Suprapubic skin (tissue), 4 donors: Measurements from ENCODE around the gene CYTH1. TPM values are rescaled to one million over a fixed set of nuclear protein-coding genes. Genes with fewer than 3 reads are reported as not detected.
A peak's percentile ranks its signal among the peaks of the same experiment; 100 is the strongest.

ENCODE experiments used
- DNase-seq, 2 donors: peaks; one replicate each; pipeline ENCODE4 v3.0.0-alpha.2; 2019; ENCODE audit warnings: low spot score in 2 of 2
- H3K27ac ChIP-seq: fragments of 200-600 bp; sonication (generic); one replicate; pipeline ENCODE4 v1.5.1; 2019
- H3K27me3 ChIP-seq: fragments of 200-600 bp; sonication (generic); one replicate; pipeline ENCODE4 v1.5.1; 2019
- H3K36me3 ChIP-seq: fragments of 200-600 bp; sonication (generic); one replicate; pipeline ENCODE4 v1.5.1; 2019
- H3K4me1 ChIP-seq: fragments of 200-600 bp; sonication (generic); one replicate; pipeline ENCODE4 v1.5.1; 2019
- H3K4me3 ChIP-seq: fragments of 200-600 bp; sonication (generic); one replicate; pipeline ENCODE4 v1.5.1; 2019; ENCODE audit warnings: mild to moderate bottlenecking
- H3K9me3 ChIP-seq: fragments of 200-600 bp; sonication (generic); one replicate; pipeline ENCODE4 v1.5.1; 2019
- EP300 ChIP-seq: sonication (generic); formaldehyde crosslinking; IDR thresholded peaks from one replicate; pipeline ENCODE4 v1.6.1; 2017; ENCODE audit warnings: antibody characterized with exemption
- POLR2A ChIP-seq, 2 donors: fragments of 450-650 bp; IDR thresholded peaks; one replicate each; pipeline ENCODE4 v1.6.1; 2017; ENCODE audit warnings: antibody characterized with exemption in 2 of 2, mild to moderate bottlenecking in 2 of 2, moderate library complexity in 2 of 2
- POLR2AphosphoS5 ChIP-seq, 3 donors: sonication (generic); formaldehyde crosslinking; IDR thresholded peaks; one replicate each; pipeline ENCODE4 v1.6.1; 2017; ENCODE audit warnings: antibody characterized with exemption in 3 of 3
- WGBS: methylation state at CpG from one replicate; pipeline ENCODE4 v1.1.5; 2018; 5-methylcytosine and 5-hydroxymethylcytosine counted together
- total RNA-seq, 4 donors: library from RNA; depleted of rRNA; stranded (reverse); fragments of >200 nt; gene quantifications; one replicate each; pipeline ENCODE4 v1.1.0, GENCODE V29; 2016
- TF ChIP-seq, protein P1 (sequence below), 2 donors: fragments of 200-600 bp in 1 of 2; fragments of 450-650 bp in 1 of 2; sonication (generic) in 1 of 2; IDR thresholded peaks; one replicate each; pipeline ENCODE4 v1.5.1; 2016 to 2019; ENCODE audit warnings: antibody characterized with exemption in 2 of 2, mild to moderate bottlenecking in 1 of 2, moderate library complexity in 1 of 2

The CYTH1 gene
- total RNA-seq, 4 donors from 2014 or later = 57.6 to 88.6 (median 74.9) TPM

DNA sequence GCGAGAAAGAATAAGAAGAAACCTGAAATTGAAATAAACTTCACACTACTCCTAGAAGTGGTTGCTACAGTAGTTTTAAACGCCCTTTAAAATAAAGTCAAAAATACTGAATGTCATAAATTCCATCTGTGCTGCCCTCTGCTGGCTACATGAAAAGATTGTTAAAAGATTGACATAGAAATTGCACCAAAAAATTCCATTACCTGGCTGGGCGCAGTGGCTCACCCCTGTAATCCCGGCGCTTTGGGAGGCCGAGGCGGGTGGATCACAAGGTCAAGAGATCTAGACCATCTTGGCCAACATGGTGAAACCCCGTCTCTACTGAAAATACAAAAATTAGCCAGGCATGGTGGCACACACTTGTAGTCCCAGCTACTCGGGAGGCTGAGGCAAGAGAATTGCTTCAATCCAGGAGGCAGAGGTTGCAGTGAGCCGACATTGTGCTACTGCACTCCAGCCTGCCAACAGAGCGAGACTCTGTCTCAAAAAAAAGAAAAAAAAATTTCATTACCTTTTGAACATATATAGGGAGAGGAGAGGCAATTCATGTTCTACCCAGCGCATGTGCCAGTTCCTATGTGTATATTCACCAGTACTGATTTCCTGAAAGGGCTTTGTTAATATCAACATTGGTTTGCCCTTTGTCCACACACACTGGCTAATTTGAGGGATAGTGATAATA lies 36.5 kb downstream of the CYTH1 start:
- peaks cover 68% of the 10 kb centered on the region for H3K4me1 ChIP-seq
- no peak for DNase-seq
- H3K36me3 ChIP-seq = no peaks in the 10 kb centered on the region
- H3K27ac ChIP-seq = peak overlapping the region; percentile 42
- H3K4me3 ChIP-seq = no peak overlapping the region
- TF ChIP-seq EP300 (no peak), POLR2A (IDR thresholded peaks at IDR 0.05) (no peak)
- TF ChIP-seq, protein P1, sequence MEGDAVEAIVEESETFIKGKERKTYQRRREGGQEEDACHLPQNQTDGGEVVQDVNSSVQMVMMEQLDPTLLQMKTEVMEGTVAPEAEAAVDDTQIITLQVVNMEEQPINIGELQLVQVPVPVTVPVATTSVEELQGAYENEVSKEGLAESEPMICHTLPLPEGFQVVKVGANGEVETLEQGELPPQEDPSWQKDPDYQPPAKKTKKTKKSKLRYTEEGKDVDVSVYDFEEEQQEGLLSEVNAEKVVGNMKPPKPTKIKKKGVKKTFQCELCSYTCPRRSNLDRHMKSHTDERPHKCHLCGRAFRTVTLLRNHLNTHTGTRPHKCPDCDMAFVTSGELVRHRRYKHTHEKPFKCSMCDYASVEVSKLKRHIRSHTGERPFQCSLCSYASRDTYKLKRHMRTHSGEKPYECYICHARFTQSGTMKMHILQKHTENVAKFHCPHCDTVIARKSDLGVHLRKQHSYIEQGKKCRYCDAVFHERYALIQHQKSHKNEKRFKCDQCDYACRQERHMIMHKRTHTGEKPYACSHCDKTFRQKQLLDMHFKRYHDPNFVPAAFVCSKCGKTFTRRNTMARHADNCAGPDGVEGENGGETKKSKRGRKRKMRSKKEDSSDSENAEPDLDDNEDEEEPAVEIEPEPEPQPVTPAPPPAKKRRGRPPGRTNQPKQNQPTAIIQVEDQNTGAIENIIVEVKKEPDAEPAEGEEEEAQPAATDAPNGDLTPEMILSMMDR (IDR thresholded peaks at IDR 0.05) = peak; percentile 21 to 66
- no peaks in the 10 kb centered on the region for H3K27me3 ChIP-seq
- H3K9me3 ChIP-seq = no peaks in the 10 kb centered on the region
- WGBS = 59% methylated on average over 12 of the region's 12 CpGs

DNA sequence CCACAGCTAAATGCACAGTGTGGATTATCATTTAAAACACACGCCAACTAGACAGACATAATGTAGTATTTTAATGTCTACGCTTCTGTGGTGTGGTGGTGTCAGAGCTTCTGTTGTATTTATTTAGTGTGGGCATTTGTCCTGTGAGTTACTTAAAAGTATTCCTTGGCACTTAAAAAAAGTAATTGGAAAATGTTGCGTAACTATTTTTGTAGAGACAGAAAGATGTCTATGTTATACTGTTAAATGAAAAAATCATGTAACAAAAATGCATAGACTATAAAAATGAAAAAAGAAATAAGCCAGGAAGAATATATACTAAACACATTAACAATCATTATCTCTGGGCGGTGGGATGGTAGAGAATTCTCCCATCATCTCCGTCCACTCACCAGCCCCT lies 39.2 kb downstream of the CYTH1 start:
- TF ChIP-seq EP300 = no peak
- no peak overlapping the region for H3K27ac ChIP-seq
- H3K4me1 ChIP-seq = peaks cover 58% of the 10 kb centered on the region
- DNase-seq = no peak
- H3K27me3 ChIP-seq = no peaks in the 10 kb centered on the region
- H3K4me3 ChIP-seq = no peak overlapping the region
- WGBS = 80% methylated on average over 5 of the region's 5 CpGs
- no peaks in the 10 kb centered on the region for H3K36me3 ChIP-seq
- H3K9me3 ChIP-seq = no peaks in the 10 kb centered on the region

DNA sequence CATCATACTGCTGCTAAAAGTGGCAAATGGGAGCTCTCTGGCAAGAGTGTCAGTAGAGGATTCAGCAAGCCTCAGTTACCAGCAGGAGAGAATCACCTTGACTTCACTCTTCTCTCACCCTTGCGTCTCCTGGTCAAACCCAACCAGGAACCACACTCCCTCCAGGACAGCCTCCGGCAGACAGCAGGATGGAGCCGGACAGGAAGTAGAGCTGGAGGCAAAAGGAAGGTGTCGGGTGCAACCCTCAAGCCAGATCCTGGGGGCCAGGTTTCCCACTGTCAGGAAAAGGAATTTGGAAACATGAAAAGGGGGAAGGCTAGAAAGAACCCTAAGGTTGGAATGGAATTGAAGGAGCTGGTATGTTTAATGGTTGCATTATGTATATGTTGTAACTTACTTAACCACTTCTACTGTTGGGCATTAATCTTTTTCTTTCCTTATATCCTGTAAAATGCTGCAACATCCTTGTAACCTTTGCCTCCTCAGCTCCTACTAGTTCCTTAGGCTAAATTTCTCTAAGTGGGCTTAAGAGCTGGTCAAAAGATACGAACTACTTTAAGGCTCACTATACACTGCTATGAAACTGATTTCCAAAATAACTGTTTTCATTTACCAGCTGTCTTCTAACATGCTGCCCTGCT lies 40.3 kb downstream of the CYTH1 start:
- WGBS = 75% methylated on average over 5 of the region's 5 CpGs
- Histone ChIP-seq H3K27me3 (no peaks in the 10 kb centered on the region), H3K36me3 (no peaks in the 10 kb centered on the region), H3K4me3 (no peak overlapping the region), H3K4me1 (peaks cover 58% of the 10 kb centered on the region), H3K9me3 (no peaks in the 10 kb centered on the region), H3K27ac (no peak overlapping the region)
- DNase-seq = no peak
- no peak for TF ChIP-seq EP300
- no peak for TF ChIP-seq POLR2AphosphoS5 (IDR thresholded peaks at IDR 0.05)
- TF ChIP-seq POLR2A (IDR thresholded peaks at IDR 0.05) = no peak

DNA sequence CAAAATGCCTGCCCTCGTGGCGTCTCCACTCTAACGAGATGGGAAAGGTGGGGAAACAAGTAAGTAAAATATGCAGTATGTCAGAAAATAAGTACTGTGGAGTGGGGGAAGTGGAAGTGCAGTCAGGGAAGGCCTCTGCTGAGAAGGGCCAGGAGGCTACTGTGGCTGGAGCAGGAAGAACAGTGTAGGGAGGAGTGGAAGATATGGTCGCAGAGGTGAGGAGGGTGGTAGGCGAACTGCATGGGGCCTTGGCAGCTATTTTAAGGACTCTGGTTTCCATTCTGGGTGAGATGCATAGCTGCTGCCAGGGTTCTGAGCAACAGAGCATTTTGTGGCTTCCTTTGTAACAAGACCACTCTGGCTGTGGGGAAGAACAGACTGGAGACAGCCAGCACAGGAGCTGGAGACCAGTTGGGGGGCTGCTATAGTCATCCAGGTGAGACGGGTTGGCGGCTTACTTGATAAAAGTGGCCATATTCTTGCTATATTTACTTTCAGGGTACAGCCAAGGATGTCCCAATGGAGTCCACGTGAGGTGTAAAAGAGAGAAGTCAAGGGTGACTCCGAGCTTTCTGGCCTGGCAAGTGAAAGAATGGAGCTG lies 42.6 kb downstream of the CYTH1 start:
- no peaks in the 10 kb centered on the region for H3K9me3 ChIP-seq
- DNase-seq = no peak
- 90% methylated on average over 9 of the region's 9 CpGs for WGBS
- H3K27ac ChIP-seq = no peak overlapping the region
- no peak overlapping the region for H3K4me3 ChIP-seq
- TF ChIP-seq, protein P1 (IDR thresholded peaks at IDR 0.05) = no peak
- TF ChIP-seq EP300 (no peak), POLR2A (IDR thresholded peaks at IDR 0.05) (no peak), POLR2AphosphoS5 (IDR thresholded peaks at IDR 0.05) (no peak)
- H3K27me3 ChIP-seq = no peaks in the 10 kb centered on the region
- H3K4me1 ChIP-seq = peaks cover 53% of the 10 kb centered on the region
- no peaks in the 10 kb centered on the region for H3K36me3 ChIP-seq

DNA sequence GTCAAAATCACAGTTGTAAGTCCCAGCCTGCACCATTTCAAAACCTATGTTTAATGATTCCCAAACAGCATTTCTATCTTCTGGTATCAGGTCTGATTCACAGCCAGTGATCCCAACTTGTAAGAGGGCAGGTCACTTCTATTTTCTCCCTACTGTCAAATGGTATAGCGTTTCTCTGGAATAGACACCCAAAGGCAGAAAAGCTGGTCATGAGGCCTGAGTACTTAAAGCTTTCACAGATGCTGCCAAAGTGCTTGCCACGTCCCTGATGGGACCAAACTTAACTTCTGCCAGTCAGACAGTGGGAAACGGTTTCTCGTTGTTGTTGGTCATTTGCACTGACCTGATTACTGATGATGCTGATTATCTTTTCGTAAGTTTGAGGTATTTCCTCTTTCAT lies 43.4 kb downstream of the CYTH1 start:
- H3K36me3 ChIP-seq = no peaks in the 10 kb centered on the region
- peaks cover 58% of the 10 kb centered on the region for H3K4me1 ChIP-seq
- TF ChIP-seq EP300 = no peak
- no peak for TF ChIP-seq POLR2A (IDR thresholded peaks at IDR 0.05)
- TF ChIP-seq POLR2AphosphoS5 (IDR thresholded peaks at IDR 0.05) = no peak
- TF ChIP-seq, protein P1 (IDR thresholded peaks at IDR 0.05) = no peak
- DNase-seq = no peak
- H3K4me3 ChIP-seq = no peak overlapping the region
- no peaks in the 10 kb centered on the region for H3K27me3 ChIP-seq
- H3K9me3 ChIP-seq = no peaks in the 10 kb centered on the region
- no peak overlapping the region for H3K27ac ChIP-seq
- WGBS = 75% methylated on average over 5 of the region's 5 CpGs

DNA sequence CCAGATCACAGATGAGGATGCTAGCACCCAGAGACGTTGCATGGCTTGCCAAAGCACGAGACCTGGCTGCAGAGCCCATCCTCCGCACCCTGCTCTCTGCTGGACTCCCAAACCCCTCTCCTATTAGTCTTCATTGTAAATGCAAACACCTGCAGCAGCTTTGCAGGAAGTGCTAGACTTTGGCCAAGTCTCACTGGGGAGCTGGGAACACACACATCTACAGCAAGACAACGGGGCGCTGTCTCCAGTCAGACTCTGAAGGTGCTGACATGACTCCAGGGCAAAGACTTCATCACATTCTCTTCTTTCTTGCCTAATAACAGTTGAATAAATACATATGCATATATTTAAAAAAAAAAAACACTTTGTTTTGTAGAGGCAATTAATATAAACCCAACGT lies 43.8 kb downstream of the CYTH1 start:
- Histone ChIP-seq H3K27me3 (no peaks in the 10 kb centered on the region), H3K9me3 (no peaks in the 10 kb centered on the region), H3K27ac (no peak overlapping the region), H3K36me3 (no peaks in the 10 kb centered on the region), H3K4me1 (peaks cover 62% of the 10 kb centered on the region), H3K4me3 (no peak overlapping the region)
- TF ChIP-seq POLR2AphosphoS5 (IDR thresholded peaks at IDR 0.05) = no peak
- no peak for TF ChIP-seq POLR2A (IDR thresholded peaks at IDR 0.05)
- TF ChIP-seq, protein P1 (IDR thresholded peaks at IDR 0.05) = no peak
- no peak for TF ChIP-seq EP300
- 66% methylated on average over 6 of the region's 6 CpGs for WGBS
- no peak for DNase-seq
